CD14-positive monocyte (primary cell): ENCODE measurements around the gene CCL5. TPM values are rescaled to one million over a fixed set of nuclear protein-coding genes. Genes with fewer than 3 reads are reported as not detected.

Experiments
- DNase-seq, 3 donors: peaks; one replicate each; pipeline ENCODE4 v3.0.0-alpha.2; 2011 to 2022
- H2AFZ ChIP-seq: 2 replicates; pipeline ENCODE4 v1.6.0; 2012; ENCODE audit warnings: mild to moderate bottlenecking, low read depth, low read length, inconsistent platforms; ENCODE audit not compliant: insufficient read depth, poor library complexity, severe bottlenecking
- H3K27ac ChIP-seq, 2 donors: 1 replicate in 1 of 2; 2 replicates in 1 of 2; pipeline ENCODE4 v1.5.1; 2012 to 2013; ENCODE audit warnings: low read length in 2 of 2, control low read depth in 1 of 2, inconsistent platforms in 1 of 2, low read depth in 1 of 2, mild to moderate bottlenecking in 1 of 2
- H3K27me3 ChIP-seq, 2 donors: one replicate each; pipeline versions ENCODE4 v1.6.0 to v1.6.1; 2011 to 2013; ENCODE audit warnings: low read length in 2 of 2; ENCODE audit not compliant: control insufficient read depth in 2 of 2, insufficient read depth in 2 of 2
- H3K36me3 ChIP-seq, 2 donors: replicated peaks in 1 of 2; 1 replicate in 1 of 2; 2 replicates in 1 of 2; pipeline versions ENCODE4 v1.5.1 to v1.6.1; 2012 to 2013; ENCODE audit warnings: low read length in 2 of 2, control low read depth in 1 of 2, inconsistent platforms in 1 of 2, mild to moderate bottlenecking in 1 of 2; ENCODE audit not compliant: insufficient read depth in 2 of 2, control insufficient read depth in 1 of 2
- H3K4me1 ChIP-seq, 2 donors: 1 replicate in 1 of 2; 2 replicates in 1 of 2; pipeline versions ENCODE4 v1.5.1 to v1.6.1; 2012 to 2013; ENCODE audit warnings: low read length in 2 of 2, control low read depth in 1 of 2, inconsistent platforms in 1 of 2, mild to moderate bottlenecking in 1 of 2, moderate library complexity in 1 of 2; ENCODE audit not compliant: insufficient read depth in 2 of 2, control insufficient read depth in 1 of 2
- H3K4me2 ChIP-seq: replicated peaks from 2 replicates; pipeline ENCODE3; 2012; ENCODE audit warnings: low read length, moderate library complexity, mild to moderate bottlenecking; ENCODE audit not compliant: poor library complexity, severe bottlenecking; ENCODE audit errors: extremely low read depth
- H3K4me3 ChIP-seq, 3 experiments: fragments of 200-600 bp in 1 of 3; sonication (generic) in 1 of 3; replicated peaks in 1 of 3; 1 replicate in 2 of 3; 2 replicates in 1 of 3; pipeline ENCODE4 v1.5.1; 2011 to 2013; ENCODE audit warnings: low read length in 3 of 3, mild to moderate bottlenecking in 3 of 3, control low read depth in 2 of 3, low read depth in 2 of 3, inconsistent platforms in 1 of 3, moderate library complexity in 1 of 3
- H3K79me2 ChIP-seq: 2 replicates; pipeline ENCODE4 v1.6.0; 2012; ENCODE audit warnings: mild to moderate bottlenecking, control low read depth, inconsistent platforms, low read length, moderate library complexity; ENCODE audit not compliant: insufficient read depth
- H3K9ac ChIP-seq: 2 replicates; pipeline ENCODE4 v1.6.0; 2017; ENCODE audit warnings: low read length, mild to moderate bottlenecking; ENCODE audit not compliant: insufficient read depth, poor library complexity, severe bottlenecking
- H3K9me3 ChIP-seq, 2 donors: replicated peaks in 1 of 2; 1 replicate in 1 of 2; 2 replicates in 1 of 2; pipeline versions ENCODE4 v1.5.1 to v1.6.1; 2012 to 2013; ENCODE audit warnings: low read length in 2 of 2, control low read depth in 1 of 2; ENCODE audit not compliant: control insufficient read depth in 1 of 2, insufficient read depth in 1 of 2
- H4K20me1 ChIP-seq: 2 replicates; pipeline ENCODE4 v1.6.0; 2012; ENCODE audit warnings: mild to moderate bottlenecking, low read length, control low read depth, moderate library complexity; ENCODE audit not compliant: insufficient read depth
- H3K27ac Mint-ChIP-seq, 7 donors: one replicate each; pipeline ENCODE4 v1.8.0; 2020; ENCODE audit warnings: mild to moderate bottlenecking in 7 of 7, mixed read lengths in 7 of 7, moderate library complexity in 6 of 7, inconsistent platforms in 2 of 7
- H3K27me3 Mint-ChIP-seq, 3 donors: one replicate each; pipeline ENCODE4 v1.8.0; 2021 to 2022; ENCODE audit warnings: low read depth in 3 of 3, mild to moderate bottlenecking in 3 of 3, mixed read lengths in 3 of 3, moderate library complexity in 3 of 3, inconsistent platforms in 1 of 3
- H3K36me3 Mint-ChIP-seq, 2 donors: one replicate each; pipeline ENCODE4 v1.8.0; 2020; ENCODE audit warnings: mixed read lengths in 2 of 2, inconsistent platforms in 1 of 2, mild to moderate bottlenecking in 1 of 2
- H3K4me1 Mint-ChIP-seq: one replicate; pipeline ENCODE4 v1.8.0; 2020; ENCODE audit warnings: mild to moderate bottlenecking, mixed read lengths
- H3K4me3 Mint-ChIP-seq, 2 donors: one replicate each; pipeline ENCODE4 v1.8.0; 2020; ENCODE audit warnings: mild to moderate bottlenecking in 2 of 2, mixed read lengths in 2 of 2, moderate library complexity in 1 of 2
- H3K9me3 Mint-ChIP-seq, 7 donors: one replicate each; pipeline ENCODE4 v1.8.0; 2020 to 2022; ENCODE audit warnings: mixed read lengths in 7 of 7, mild to moderate bottlenecking in 6 of 7, moderate library complexity in 6 of 7, inconsistent platforms in 2 of 7
- CTCF ChIP-seq: fragments of 200-600 bp; IDR thresholded peaks from one replicate; pipeline ENCODE4 v1.8.0; 2022; ENCODE audit warnings: antibody characterized with exemption, mild to moderate bottlenecking
- WGBS: methylation state at CpG from one replicate; pipeline ENCODE4 v1.1.5; 2013; ENCODE audit warnings: missing lambda C conversion rate; ENCODE audit not compliant: insufficient coverage; 5-methylcytosine and 5-hydroxymethylcytosine counted together
- intact Hi-C, 2 donors: fragments of 100-400 bp; cut with micrococcal nuclease; formaldehyde crosslinking; loops; one replicate each; pipeline versions ENCODE4 v1.15.0 to v1.15.1; 2023
- polyA plus RNA-seq, 3 donors: library from polyadenylated mRNA; depleted of rRNA in 1 of 3; unstranded in 2 of 3; stranded (reverse) in 1 of 3; fragments of 300-500 nt in 2 of 3; fragments of >200 nt in 1 of 3; fragmentation: Illumina TruSeq in 2 of 3; gene quantifications; 1 replicate in 2 of 3; 2 replicates in 1 of 3; pipeline ENCODE4 v1.2.3, GENCODE V29; 2012 to 2021

CCL5 gene
- polyA plus RNA-seq, 3 donors: 0.95 to 6.8 (median 2.8) TPM

GRCh38 chr17:35912339-35912912, 32.3 kb upstream of the CCL5 start:
- H3K4me2 ChIP-seq: no peak overlapping the region

GRCh38 chr17:35909408-35909807, 29.2 kb upstream of the CCL5 start:
- Histone ChIP-seq H3K9ac (no peak overlapping the region), H4K20me1 (no peaks in the 10 kb centered on the region), H3K9me3 (no peaks in the 10 kb centered on the region), H3K4me2 (no peak overlapping the region), H3K27ac (no peak overlapping the region), H3K4me1 (no peaks in the 10 kb centered on the region), H3K79me2 (no peaks in the 10 kb centered on the region), H3K36me3 (no peaks in the 10 kb centered on the region), H2AFZ (no peak overlapping the region), H3K27me3 (no peaks in the 10 kb centered on the region), H3K4me3 (no peak overlapping the region)
- DNase-seq: no peak
- no peak for TF ChIP-seq CTCF
- Mint-ChIP-seq H3K4me1 (no peaks in the 10 kb centered on the region), H3K36me3 (no peaks in the 10 kb centered on the region), H3K4me3 (no peak overlapping the region), H3K27ac (no peak overlapping the region), H3K9me3 (no peaks in the 10 kb centered on the region), H3K27me3 (peaks cover 0 to 4% (median 3%) of the 10 kb centered on the region in 3 donors)
- WGBS: 100% methylated on average over 1 of the region's 3 CpGs
- intact Hi-C loops: no loop called here

More at GRCh38 chr17:35912339-35912912, 32.3 kb upstream of the CCL5 start:
- H3K79me2 ChIP-seq: no peaks in the 10 kb centered on the region
- no peaks in the 10 kb centered on the region for H4K20me1 ChIP-seq
- DNase-seq: no peak
- Mint-ChIP-seq H3K4me3 (no peak overlapping the region), H3K9me3 (peaks cover 0 to 3% (median 0%) of the 10 kb centered on the region in 7 donors), H3K27ac (peak overlapping the region in 1 of 7 donors; percentile 26), H3K4me1 (peaks cover 7% of the 10 kb centered on the region), H3K27me3 (peaks cover 0 to 4% (median 0%) of the 10 kb centered on the region in 3 donors), H3K36me3 (no peaks in the 10 kb centered on the region)
- no peaks in the 10 kb centered on the region for H3K4me1 ChIP-seq
- H3K27me3 ChIP-seq: no peaks in the 10 kb centered on the region
- no peak overlapping the region for H3K4me3 ChIP-seq
- no peaks in the 10 kb centered on the region for H3K9me3 ChIP-seq
- TF ChIP-seq CTCF: no peak
- WGBS: 100% methylated on average over 3 of the region's 3 CpGs
- intact Hi-C loops: no loop called here
- no peak overlapping the region for H2AFZ ChIP-seq
- no peaks in the 10 kb centered on the region for H3K36me3 ChIP-seq
- H3K9ac ChIP-seq: no peak overlapping the region
- H3K27ac ChIP-seq: no peak overlapping the region
